NT2/D1 (cell line): ENCODE results near the gene PRR29.
"Not testable (repeated sequence)": the region's sequence is repeated elsewhere in the genome, so short reads cannot be mapped to it uniquely, and the experiment has no call there.

Source experiments
- YY1 ChIP-seq: IDR thresholded peaks from 2 replicates; pipeline ENCODE4 v1.6.1; 2011; ENCODE audit not compliant: insufficient read length, insufficient read depth
- ZNF274 ChIP-seq: IDR thresholded peaks from 2 replicates; pipeline ENCODE4 v1.6.1; 2011; ENCODE audit warnings: mild to moderate bottlenecking, low read depth, low read length

- not testable (repeated sequence) for TF ChIP-seq YY1, ZNF274
Measured at GRCh38 chr17:63982641-63983040, 15.5 kb upstream of the PRR29 start.
